ENCODE results near the gene PMVK. TPM values are rescaled to one million over a fixed set of nuclear protein-coding genes. Genes with fewer than 3 reads are reported as not detected.

PMVK gene
- total RNA-seq, 2 experiments from 2014 or later: 6.6 to 7.4 TPM

- Mint-ChIP-seq H3K9me3 (no peaks in the 10 kb centered on the region), H3K4me3 (no peak overlapping the region), H3K27ac (no peak overlapping the region), H3K4me1 (ENCODE audit: low read depth) (no peaks in the 10 kb centered on the region), H3K27me3 (no peaks in the 10 kb centered on the region), H3K36me3 (ENCODE audit: low read depth) (no peaks in the 10 kb centered on the region)
- TF ChIP-seq CTCF (IDR thresholded peaks at IDR 0.05): no peak
- no peaks in the 10 kb centered on the region for H3K27me3 ChIP-seq (ENCODE audit: control insufficient read depth in 1 of 2, insufficient read depth in 2 of 2, low read length in 2 of 2)
- no peak for ATAC-seq (ENCODE audit: poor library complexity)
- no peak overlapping the region for H3K4me3 ChIP-seq (ENCODE audit: low read length)
- POLR2A ChIA-PET: no interaction called here
- CTCF ChIA-PET: no interaction called here
- intact Hi-C loops (cut with DNase I, micrococcal nuclease): no loop called here
- no peaks in the 10 kb centered on the region for H3K36me3 ChIP-seq (ENCODE audit: insufficient read depth, low read length)
- DNase-seq: no peak
- no peaks in the 10 kb centered on the region for H3K4me1 ChIP-seq (ENCODE audit: insufficient read depth, low read length)
- H3K27ac ChIP-seq (ENCODE audit: low read depth in 1 of 2, low read length in 2 of 2): no peak overlapping the region
- no peaks in the 10 kb centered on the region for H3K9me3 ChIP-seq (ENCODE audit: control insufficient read depth in 1 of 2, insufficient read depth in 1 of 2, low read length in 2 of 2)
Observed at GRCh38 chr1:154883919-154884868, 52.3 kb downstream of the PMVK start.

- Histone ChIP-seq H3K27me3 (ENCODE audit: control insufficient read depth in 1 of 2, insufficient read depth in 2 of 2, low read length in 2 of 2) (no peaks in the 10 kb centered on the region), H3K27ac (ENCODE audit: low read depth in 1 of 2, low read length in 2 of 2) (no peak overlapping the region), H3K4me1 (ENCODE audit: insufficient read depth, low read length) (no peaks in the 10 kb centered on the region), H3K9me3 (ENCODE audit: control insufficient read depth in 1 of 2, insufficient read depth in 1 of 2, low read length in 2 of 2) (no peaks in the 10 kb centered on the region), H3K36me3 (ENCODE audit: insufficient read depth, low read length) (no peaks in the 10 kb centered on the region), H3K4me3 (ENCODE audit: low read length) (no peak overlapping the region)
- ATAC-seq (ENCODE audit: poor library complexity) (no peak), DNase-seq (no peak)
- Mint-ChIP-seq H3K4me1 (ENCODE audit: low read depth) (no peaks in the 10 kb centered on the region), H3K36me3 (ENCODE audit: low read depth) (no peaks in the 10 kb centered on the region), H3K27me3 (no peaks in the 10 kb centered on the region), H3K9me3 (no peaks in the 10 kb centered on the region), H3K4me3 (no peak overlapping the region), H3K27ac (no peak overlapping the region)
- intact Hi-C loops (cut with DNase I, micrococcal nuclease): no loop called here
- ChIA-PET CTCF (interaction anchor here (0.8 to 1.6 kb wide), 4 partner anchors 9 to 402 kb away, joined by 3 read pairs; no protein-coding TSS in a partner anchor), POLR2A (no interaction called here)
- TF ChIP-seq CTCF (IDR thresholded peaks at IDR 0.05): no peak
Observed at GRCh38 chr1:154881820-154882535, 54.5 kb downstream of the PMVK start.

- POLR2A ChIA-PET: no interaction called here
- H3K4me1 Mint-ChIP-seq (ENCODE audit: low read depth): no peaks in the 10 kb centered on the region
- no peaks in the 10 kb centered on the region for H3K27me3 Mint-ChIP-seq
- DNase-seq (no peak), ATAC-seq (ENCODE audit: poor library complexity) (no peak)
- Histone ChIP-seq H3K27ac (ENCODE audit: low read depth in 1 of 2, low read length in 2 of 2) (no peak overlapping the region), H3K36me3 (ENCODE audit: insufficient read depth, low read length) (no peaks in the 10 kb centered on the region), H3K4me1 (ENCODE audit: insufficient read depth, low read length) (no peaks in the 10 kb centered on the region), H3K4me3 (ENCODE audit: low read length) (no peak overlapping the region), H3K27me3 (ENCODE audit: control insufficient read depth in 1 of 2, insufficient read depth in 2 of 2, low read length in 2 of 2) (no peaks in the 10 kb centered on the region), H3K9me3 (ENCODE audit: control insufficient read depth in 1 of 2, insufficient read depth in 1 of 2, low read length in 2 of 2) (no peaks in the 10 kb centered on the region)
- H3K9me3 Mint-ChIP-seq: no peaks in the 10 kb centered on the region
- intact Hi-C loops (cut with DNase I, micrococcal nuclease): loop anchor here in 1 of 2 experiments (1.0 kb wide), 1 partner anchor 316 kb away; no protein-coding TSS in a partner anchor
- H3K4me3 Mint-ChIP-seq: no peak overlapping the region
- H3K36me3 Mint-ChIP-seq (ENCODE audit: low read depth): no peaks in the 10 kb centered on the region
- CTCF ChIA-PET: interaction anchor here (0.6 kb wide), 1 partner anchor 24 kb away, joined by 4 read pairs; no protein-coding TSS in a partner anchor
- no peak for TF ChIP-seq CTCF (IDR thresholded peaks at IDR 0.05)
- no peak overlapping the region for H3K27ac Mint-ChIP-seq
Observed at GRCh38 chr1:154880671-154881070, 55.8 kb downstream of the PMVK start.

Measured in CD4-positive, alpha-beta T cell (primary cell).